ENCODE data around the gene MSN. TPM values are rescaled to one million over a fixed set of nuclear protein-coding genes. Genes with fewer than 3 reads are reported as not detected.

The MSN gene
- polyA plus RNA-seq, 1 donor from 2014 or later = 2.3 TPM

DNA sequence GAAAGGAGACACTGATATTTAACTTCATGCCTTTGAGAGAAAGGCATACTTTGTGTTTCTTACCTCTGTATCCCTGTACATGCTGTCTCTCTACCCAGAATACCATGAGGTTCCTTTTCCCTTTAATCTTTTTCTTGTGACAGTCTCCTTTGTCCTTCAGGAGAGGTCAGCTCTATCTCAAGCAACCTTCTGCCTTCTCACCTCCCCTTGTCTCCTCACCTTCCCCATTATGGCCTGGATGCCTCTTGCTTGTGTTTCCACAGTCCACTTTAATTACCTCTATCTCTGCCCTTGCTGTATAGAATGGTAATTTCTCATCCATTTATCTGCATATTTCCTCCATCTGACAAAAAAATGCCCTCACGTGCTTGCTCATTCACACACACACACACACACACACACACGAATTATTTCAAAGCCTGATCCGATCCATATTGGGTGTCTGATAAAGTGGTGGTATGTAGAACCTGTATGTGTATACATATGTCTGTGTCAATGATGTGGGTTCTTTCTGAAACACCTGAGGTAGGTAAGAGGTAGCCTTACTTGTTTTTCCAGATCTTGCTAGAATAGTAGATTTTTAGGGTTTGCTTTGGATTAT, 28.5 kb downstream of the MSN start:
- Histone ChIP-seq H2AFZ (ENCODE audit: low read depth, low read length) (no peak overlapping the region), H3K27ac (ENCODE audit: low read length) (no peak overlapping the region), H3K9me3 (ENCODE audit: low read length) (no peaks in the 10 kb centered on the region), H3K4me2 (ENCODE audit: low read length) (no peak overlapping the region), H3K27me3 (ENCODE audit: insufficient read depth, low read depth, low read length) (no peaks in the 10 kb centered on the region), H3K9ac (ENCODE audit: low read length) (no peak overlapping the region), H4K20me1 (ENCODE audit: insufficient read depth) (no peaks in the 10 kb centered on the region), H3K79me2 (replicated peaks; ENCODE audit: insufficient read depth, low read length) (no peaks in the 10 kb centered on the region), H3K9me2 (ENCODE audit: insufficient read depth, low read length) (no peaks in the 10 kb centered on the region), H3K4me3 (ENCODE audit: low read length) (no peak overlapping the region), H3F3A (ENCODE audit: insufficient read depth, low read length, poor library complexity, severe bottlenecking) (no peaks in the 10 kb centered on the region), H3K36me3 (ENCODE audit: insufficient read depth, low read length) (no peaks in the 10 kb centered on the region)
- TF ChIP-seq TAF1 (IDR thresholded peaks at IDR 0.05; ENCODE audit: low read depth) = no peak
- TF ChIP-seq RAD21 (conservative IDR thresholded peaks at IDR 0.05) = no peak

DNA sequence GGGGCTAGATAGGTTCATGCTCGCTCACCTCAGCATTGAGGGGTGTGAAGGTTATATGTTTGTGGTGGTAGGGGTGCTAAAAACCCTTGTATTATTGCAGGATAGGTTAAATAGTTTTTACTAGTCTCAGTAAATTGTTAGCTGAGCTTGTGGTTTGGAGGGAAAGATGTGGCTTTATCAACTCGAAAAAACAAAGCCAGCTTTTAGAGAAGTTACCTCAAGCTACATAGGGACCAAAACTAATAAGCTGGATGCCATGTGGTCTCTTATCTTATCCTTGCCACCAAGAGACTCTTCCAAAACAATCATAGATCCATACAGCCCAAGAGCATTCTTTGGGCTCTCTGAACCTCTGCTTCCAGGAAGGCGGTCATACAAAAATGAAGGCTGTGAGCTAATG, 29.2 kb downstream of the MSN start:
- Histone ChIP-seq H4K20me1 (ENCODE audit: insufficient read depth) (no peaks in the 10 kb centered on the region), H3K9ac (ENCODE audit: low read length) (no peak overlapping the region), H3K9me3 (ENCODE audit: low read length) (no peaks in the 10 kb centered on the region), H3K79me2 (replicated peaks; ENCODE audit: insufficient read depth, low read length) (no peaks in the 10 kb centered on the region), H3K9me2 (ENCODE audit: insufficient read depth, low read length) (no peaks in the 10 kb centered on the region), H3K27ac (ENCODE audit: low read length) (no peak overlapping the region), H2AFZ (ENCODE audit: low read depth, low read length) (no peak overlapping the region), H3K36me3 (ENCODE audit: insufficient read depth, low read length) (no peaks in the 10 kb centered on the region), H3K27me3 (ENCODE audit: insufficient read depth, low read depth, low read length) (no peaks in the 10 kb centered on the region), H3K4me3 (ENCODE audit: low read length) (no peak overlapping the region), H3F3A (ENCODE audit: insufficient read depth, low read length, poor library complexity, severe bottlenecking) (no peaks in the 10 kb centered on the region), H3K4me2 (ENCODE audit: low read length) (no peak overlapping the region)
- no peak for TF ChIP-seq EZH2 (IDR thresholded peaks at IDR 0.05; ENCODE audit: borderline replicate concordance, insufficient read depth, low read length, poor library complexity, severe bottlenecking)
- no peak for TF ChIP-seq POLR2AphosphoS5 (IDR thresholded peaks at IDR 0.05)
- TF ChIP-seq SMC3 (conservative IDR thresholded peaks at IDR 0.05; ENCODE audit: poor library complexity) = no peak
- TF ChIP-seq, protein P1, sequence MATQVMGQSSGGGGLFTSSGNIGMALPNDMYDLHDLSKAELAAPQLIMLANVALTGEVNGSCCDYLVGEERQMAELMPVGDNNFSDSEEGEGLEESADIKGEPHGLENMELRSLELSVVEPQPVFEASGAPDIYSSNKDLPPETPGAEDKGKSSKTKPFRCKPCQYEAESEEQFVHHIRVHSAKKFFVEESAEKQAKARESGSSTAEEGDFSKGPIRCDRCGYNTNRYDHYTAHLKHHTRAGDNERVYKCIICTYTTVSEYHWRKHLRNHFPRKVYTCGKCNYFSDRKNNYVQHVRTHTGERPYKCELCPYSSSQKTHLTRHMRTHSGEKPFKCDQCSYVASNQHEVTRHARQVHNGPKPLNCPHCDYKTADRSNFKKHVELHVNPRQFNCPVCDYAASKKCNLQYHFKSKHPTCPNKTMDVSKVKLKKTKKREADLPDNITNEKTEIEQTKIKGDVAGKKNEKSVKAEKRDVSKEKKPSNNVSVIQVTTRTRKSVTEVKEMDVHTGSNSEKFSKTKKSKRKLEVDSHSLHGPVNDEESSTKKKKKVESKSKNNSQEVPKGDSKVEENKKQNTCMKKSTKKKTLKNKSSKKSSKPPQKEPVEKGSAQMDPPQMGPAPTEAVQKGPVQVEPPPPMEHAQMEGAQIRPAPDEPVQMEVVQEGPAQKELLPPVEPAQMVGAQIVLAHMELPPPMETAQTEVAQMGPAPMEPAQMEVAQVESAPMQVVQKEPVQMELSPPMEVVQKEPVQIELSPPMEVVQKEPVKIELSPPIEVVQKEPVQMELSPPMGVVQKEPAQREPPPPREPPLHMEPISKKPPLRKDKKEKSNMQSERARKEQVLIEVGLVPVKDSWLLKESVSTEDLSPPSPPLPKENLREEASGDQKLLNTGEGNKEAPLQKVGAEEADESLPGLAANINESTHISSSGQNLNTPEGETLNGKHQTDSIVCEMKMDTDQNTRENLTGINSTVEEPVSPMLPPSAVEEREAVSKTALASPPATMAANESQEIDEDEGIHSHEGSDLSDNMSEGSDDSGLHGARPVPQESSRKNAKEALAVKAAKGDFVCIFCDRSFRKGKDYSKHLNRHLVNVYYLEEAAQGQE (IDR thresholded peaks at IDR 0.05; ENCODE audit: borderline replicate concordance) = no peak
- no peak for TF ChIP-seq MXI1 (conservative IDR thresholded peaks at IDR 0.05; ENCODE audit: poor library complexity, severe bottlenecking)
- TF ChIP-seq TAF1 (IDR thresholded peaks at IDR 0.05; ENCODE audit: low read depth) = no peak
- no peak for TF ChIP-seq RAD21 (conservative IDR thresholded peaks at IDR 0.05)
- no peak for TF ChIP-seq EP300 (conservative IDR thresholded peaks at IDR 0.05; ENCODE audit: poor library complexity, severe bottlenecking)
- TF ChIP-seq, protein P2, sequence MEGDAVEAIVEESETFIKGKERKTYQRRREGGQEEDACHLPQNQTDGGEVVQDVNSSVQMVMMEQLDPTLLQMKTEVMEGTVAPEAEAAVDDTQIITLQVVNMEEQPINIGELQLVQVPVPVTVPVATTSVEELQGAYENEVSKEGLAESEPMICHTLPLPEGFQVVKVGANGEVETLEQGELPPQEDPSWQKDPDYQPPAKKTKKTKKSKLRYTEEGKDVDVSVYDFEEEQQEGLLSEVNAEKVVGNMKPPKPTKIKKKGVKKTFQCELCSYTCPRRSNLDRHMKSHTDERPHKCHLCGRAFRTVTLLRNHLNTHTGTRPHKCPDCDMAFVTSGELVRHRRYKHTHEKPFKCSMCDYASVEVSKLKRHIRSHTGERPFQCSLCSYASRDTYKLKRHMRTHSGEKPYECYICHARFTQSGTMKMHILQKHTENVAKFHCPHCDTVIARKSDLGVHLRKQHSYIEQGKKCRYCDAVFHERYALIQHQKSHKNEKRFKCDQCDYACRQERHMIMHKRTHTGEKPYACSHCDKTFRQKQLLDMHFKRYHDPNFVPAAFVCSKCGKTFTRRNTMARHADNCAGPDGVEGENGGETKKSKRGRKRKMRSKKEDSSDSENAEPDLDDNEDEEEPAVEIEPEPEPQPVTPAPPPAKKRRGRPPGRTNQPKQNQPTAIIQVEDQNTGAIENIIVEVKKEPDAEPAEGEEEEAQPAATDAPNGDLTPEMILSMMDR (IDR thresholded peaks at IDR 0.05; ENCODE audit: poor library complexity, severe bottlenecking) = no peak
